ENCODE results near the gene CDT1.
"Not testable (repeated sequence)": the region's sequence is repeated elsewhere in the genome, so short reads cannot be mapped to it uniquely, and the experiment has no call there.

The CDT1 gene

DNA sequence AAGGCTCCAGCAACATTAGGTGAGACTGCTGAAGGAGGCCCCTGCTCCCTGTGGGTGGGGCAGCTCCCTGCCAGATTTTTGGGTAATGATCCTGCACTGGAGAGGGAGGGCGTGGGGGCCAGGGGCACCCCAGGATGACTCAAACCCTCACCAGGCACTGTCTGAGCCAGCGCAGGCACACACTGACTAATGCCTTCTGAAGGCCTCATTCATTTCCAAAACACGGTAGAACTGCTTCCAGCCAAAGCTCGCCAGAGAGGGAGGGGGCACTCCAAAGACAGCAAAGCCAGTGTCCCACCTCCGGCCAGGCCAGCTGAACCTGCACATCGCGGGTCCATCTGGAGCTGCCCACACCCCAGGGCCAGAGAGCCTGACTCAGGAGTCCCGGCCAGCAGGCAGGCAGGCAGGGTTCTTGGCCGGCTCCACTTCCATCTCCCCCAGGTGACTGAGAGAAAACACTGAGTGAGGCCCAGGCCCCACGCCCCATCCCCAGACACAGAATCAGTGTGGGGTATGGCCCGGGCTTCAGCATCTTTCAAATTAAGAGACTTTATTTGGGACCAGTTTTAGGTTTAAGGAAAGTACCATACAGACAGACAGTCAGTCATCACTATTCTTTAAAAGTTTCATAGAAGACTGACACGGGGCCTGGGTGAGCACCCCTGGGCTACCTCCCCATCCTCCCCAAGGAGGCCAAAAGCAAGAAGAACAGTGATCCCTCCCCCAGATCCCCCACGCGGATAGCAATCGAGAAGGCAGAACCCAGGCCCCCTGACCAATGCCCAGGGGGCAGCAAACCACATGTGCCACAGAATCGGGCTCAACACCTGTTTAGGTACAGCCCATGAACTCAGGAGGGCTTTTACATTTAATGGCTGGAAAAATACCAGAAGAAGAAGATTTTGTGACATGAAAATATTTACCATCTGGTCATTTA, 20.9 kb upstream of the CDT1 start:
- in situ Hi-C loops (cut with MboI; ENCODE audit: low sequenced_read_pairs), result no loop called here

DNA sequence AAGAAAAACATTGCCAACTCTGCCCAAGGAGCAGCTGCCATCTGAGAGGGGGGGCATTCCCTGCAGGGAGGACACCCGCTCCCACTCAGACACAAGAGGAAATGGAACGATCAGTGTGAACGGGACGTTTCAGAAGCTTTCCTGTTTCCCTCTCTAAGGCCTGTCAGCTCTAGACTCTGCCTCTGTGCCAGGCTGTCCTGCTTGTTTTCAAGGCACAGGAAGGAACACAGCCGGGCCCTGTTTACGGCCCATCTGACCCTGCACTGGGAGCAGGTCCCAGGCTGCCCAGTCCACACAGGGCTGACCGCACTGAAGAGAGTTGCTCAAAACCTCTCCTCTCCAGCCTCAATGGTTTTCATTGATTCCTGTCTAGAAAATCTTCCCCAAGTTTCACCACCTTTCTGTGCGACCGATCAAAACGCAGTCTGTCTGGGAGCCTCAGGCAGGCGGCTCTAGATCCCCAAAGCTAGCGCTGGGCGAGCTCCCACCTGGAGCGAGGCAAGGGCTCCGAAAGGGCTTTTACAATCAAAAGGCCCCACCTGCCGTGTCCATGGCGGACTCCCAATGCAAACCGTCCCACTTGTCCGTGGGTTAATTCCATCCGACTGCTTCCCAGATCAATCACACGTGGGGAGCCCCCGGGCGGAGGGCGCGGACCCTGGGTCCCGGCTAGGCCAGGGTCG, 20.1 kb upstream of the CDT1 start:
- in situ Hi-C loops (cut with MboI; ENCODE audit: low sequenced_read_pairs), result no loop called here

DNA sequence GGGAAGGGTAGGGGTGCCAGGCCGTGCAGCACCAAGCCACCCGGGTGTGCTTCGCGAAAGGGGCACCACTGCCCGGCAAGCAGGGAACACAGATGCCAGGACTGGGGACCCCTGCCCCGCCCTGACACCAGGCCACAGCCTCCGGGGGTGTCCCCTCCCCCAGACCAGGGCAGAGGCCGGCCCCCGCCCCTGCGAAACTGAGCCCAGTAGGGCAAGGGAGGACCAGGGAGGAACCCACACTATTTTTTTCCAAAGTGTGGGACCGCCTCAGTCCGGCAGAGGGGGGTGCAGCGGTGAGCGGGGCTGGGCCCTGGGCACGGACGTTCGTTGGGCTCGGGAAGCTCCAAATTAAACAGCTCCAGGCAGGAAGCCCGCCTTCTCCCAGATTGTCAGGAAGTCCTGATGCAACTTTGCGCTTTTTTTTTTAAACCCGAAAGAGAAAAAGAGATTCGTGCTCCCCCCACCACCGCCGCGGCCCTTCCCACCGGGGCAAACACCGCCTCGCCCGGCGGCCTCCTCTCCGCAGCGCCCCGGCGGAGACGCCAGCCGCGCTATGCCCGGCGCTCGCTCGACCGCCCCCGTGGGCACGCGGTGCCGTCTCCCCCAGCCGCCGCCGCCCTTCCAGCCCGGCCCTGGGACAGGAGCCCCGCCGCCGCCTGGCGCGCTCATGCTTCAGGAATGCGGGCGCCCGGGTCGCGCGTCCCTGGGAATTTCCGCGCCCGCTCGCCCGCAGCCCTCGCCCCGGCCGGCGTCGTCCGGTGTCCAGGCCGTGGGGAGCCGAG, 19.3 kb upstream of the CDT1 start:
- in situ Hi-C loops (cut with MboI; ENCODE audit: low sequenced_read_pairs), result no loop called here

DNA sequence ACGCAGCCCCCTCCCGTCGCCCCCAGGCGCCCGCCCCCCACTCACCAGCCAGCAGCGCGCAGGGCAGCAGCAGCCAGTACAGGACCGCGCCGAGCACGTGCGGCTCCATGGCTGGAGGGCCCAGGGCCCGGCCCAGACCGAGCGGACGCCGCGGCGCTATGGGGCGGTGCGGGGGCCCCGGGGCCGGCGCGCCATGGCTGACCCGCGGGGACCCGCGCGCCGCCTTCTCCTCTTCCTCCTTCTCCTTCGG, 18.8 kb upstream of the CDT1 start:
- in situ Hi-C loops (cut with MboI; ENCODE audit: low sequenced_read_pairs), result no loop called here

DNA sequence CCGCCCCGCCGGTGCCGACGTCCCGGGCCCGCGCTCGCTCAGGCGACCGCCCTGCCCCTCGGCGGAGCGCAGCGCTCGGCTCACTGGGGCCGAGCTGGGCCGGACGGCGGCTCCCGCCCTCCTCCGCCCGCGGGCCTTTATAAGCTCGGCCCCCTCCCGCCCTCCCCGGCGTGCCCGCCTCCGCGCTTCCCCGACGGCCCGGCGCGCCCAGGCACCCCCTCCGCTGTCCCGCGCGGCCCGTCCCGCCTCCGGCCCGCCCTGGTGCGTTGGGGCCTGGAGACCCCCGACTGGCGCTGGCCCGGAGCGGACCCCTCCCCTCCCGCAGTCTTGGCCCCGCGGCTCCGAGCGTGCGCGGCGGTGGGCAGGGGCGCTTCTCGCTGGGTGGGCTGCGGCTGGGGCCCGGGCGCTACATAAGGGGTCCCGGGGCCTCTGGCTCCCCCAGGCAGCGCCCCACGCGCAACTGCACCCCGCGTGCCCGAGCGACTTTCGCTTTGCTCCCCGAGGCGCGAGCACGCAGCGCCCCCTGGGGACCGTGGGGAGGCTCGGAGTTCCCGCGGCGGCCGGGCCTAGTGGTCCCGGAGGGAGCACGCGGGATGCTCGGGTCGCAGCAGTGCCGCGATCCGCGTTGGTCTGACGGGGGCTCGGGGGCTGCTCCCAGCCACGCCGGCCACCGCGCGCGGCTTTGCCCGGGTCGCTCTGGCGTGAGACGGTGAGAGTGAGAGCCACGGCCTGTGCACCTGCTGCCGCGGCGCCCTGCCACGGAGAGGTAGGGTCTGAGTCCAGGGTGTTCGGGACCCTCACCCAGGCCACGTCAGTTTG, 18.3 kb upstream of the CDT1 start, which contains the start of gene PIEZO1:
TSS of gene PIEZO1 (minus strand) at position 115 of the 819 bp plus-strand sequence. CDS start 256 bp downstream, outside the sequence.
- in situ Hi-C loops (cut with MboI; ENCODE audit: low sequenced_read_pairs), result no loop called here

DNA sequence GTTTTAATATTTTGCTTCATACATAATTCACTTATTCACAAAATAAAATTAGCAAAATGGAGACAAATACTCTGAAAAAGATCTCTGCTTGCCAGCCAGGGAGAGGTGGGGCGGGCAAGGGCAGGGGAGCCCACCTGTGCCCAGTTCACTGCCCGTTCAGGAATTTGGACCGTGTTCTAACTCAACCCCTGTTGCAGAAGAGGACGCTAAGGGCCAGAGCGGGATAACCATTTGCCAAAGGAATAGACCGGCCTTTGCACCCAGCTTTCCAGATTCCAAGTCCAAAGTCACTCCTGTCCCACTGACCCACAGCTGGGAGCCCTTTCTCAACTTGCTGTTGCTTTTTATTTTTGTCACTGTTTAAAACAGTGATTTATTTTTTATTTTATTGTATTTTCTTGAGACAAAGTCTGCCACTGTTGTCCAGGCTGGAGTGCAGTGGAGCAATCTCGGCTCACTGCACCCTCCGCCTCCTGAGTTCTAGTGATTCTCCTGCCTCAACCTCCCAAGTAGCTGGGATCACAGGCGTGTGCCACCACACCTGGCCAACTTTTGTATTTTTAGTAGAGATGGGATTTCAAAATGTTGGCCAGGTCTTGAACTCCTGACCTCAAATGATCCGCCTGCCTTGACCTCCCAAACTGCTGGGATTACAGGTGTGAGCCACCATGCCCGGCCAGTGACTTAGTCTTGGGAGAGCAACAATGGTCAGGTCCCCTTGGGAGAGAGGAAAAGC, 15.8 kb upstream of the CDT1 start:
- in situ Hi-C loops (cut with MboI; ENCODE audit: low sequenced_read_pairs), result no loop called here

DNA sequence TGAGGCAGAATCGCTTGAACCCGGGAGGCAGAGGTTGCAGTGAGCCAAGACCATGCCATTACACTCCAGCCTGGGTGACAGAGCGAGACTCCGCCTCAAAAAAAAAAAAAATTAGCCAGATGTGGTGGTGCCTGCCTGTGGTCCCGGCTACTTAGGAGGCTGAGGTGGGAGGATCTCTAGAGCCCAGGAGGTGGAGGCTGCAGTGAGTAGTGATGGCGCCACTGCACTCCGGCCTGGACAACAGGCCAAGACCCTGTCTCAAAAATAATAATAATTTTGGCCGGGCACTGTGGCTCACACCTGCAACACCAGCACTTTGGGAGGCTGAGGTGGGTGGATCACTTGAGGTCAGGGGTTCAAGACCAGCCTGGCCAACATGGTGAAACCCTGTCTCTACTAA, 14.8 kb upstream of the CDT1 start:
- in situ Hi-C loops (cut with MboI; ENCODE audit: low sequenced_read_pairs), result not testable (repeated sequence)

DNA sequence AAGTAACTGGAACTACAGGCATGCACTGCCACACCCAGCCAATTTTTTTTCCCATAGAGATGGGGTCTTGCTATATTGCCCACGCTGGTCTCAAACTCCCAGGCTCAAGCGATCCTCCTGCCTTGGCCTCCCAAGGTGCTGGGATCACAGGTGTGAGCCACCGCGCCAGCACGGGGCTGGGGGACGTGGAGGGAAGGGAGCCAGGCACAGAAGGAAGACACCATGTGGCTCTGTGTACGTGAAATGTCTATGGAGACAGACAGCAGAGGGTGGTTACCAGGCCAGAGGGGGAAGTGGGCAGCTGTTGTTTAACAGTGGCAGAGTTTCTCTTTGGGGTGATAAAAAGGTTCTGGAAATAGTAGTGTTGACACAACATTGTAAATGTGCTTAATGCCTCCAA, 14.0 kb upstream of the CDT1 start:
- in situ Hi-C loops (cut with MboI; ENCODE audit: low sequenced_read_pairs), result no loop called here

DNA sequence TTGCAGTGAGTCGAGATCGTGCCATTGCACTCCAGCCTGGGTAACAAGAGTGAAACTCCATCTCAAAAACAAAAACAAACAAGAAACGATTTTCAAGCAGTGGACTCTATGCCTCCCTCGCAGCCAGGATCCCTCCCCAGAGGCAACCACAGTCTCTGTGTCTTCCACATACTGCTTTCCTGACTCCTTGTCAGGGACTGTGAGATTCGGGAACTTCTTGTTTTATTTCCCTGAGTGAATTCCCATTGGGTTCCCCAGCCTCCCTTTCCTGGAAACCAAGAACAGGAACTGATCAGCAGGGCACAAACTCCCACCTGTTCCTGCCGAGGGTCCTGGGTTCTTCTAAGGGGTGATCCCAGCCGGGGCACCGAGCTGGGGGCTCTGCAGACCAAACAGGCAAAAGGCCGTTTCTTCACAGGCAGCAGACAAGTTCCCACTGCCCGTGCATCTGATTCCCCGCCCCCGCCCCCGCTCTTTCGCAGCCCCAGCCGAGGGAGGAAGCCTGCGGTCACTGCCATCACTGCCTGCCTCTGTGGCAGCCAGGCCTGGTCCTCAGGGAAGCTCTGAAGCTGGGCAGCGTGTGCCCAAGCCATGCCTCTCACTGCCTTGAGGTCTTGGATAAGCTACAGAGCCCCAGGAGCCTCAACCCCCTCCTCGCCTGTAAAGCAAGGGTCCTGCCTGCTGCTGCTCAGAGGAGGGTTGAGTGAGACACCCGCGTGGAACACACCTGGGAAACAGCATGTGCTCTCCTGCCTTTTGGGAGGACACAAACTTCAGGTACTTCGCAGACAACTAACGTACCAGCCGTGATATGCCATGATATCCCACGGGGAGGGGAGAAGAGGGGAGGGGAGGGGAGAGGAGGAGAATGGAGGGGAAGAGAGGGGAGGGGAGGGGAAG, 13.0 kb upstream of the CDT1 start:
- in situ Hi-C loops (cut with MboI; ENCODE audit: low sequenced_read_pairs), result no loop called here

DNA sequence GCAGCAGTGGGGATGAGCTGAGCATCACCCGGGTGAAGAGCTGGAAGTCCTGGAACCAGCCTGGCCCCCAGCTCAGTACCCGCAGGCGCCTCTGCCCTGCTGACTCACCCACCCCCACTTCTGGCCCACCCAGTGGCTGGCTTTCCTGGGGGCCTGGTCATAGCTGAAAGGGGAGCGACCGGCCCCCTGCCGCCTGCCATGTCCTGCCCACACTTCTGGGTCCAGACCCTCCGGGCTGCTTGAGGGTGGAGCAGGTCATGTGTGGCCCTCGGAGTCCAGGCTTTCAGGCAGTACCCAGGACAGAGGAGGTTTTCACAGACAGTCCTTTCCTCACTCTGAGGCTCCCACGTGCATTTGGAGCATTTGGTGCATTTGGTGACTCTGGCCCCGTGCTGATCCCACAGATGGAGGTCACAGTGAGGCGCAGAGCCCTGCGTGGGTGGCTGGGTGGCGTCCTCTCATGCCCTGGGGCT, 11.5 kb upstream of the CDT1 start:
- in situ Hi-C loops (cut with MboI; ENCODE audit: low sequenced_read_pairs), result no loop called here

DNA sequence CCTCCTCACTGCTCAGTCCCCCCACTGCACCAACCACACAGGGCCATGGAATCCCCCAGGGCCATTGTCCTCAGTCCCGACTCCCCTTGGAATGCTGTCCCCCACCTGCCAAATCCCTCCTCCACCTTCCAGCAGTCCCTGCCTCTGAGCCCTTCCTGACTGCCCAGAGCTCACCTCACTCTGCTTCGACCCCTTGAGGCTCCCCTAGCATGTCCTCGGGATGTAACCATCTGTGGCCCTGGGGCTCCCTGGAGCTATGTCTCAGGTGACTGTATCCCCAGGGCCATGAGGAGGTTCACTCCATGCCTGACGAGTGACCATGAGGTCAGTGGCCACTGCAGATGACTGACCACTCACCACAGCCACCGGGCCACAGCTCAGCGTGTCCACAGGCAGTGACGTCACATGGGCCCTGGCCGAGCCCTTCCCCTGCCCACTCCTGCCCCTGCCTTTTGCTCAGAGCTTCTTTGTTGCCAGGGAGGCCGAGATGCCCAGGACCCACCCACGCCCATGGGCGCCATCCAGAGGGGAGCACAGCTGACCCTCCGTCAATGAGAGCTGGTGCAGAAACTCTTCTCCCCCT, 10.8 kb upstream of the CDT1 start:
- in situ Hi-C loops (cut with MboI; ENCODE audit: low sequenced_read_pairs), result no loop called here

DNA sequence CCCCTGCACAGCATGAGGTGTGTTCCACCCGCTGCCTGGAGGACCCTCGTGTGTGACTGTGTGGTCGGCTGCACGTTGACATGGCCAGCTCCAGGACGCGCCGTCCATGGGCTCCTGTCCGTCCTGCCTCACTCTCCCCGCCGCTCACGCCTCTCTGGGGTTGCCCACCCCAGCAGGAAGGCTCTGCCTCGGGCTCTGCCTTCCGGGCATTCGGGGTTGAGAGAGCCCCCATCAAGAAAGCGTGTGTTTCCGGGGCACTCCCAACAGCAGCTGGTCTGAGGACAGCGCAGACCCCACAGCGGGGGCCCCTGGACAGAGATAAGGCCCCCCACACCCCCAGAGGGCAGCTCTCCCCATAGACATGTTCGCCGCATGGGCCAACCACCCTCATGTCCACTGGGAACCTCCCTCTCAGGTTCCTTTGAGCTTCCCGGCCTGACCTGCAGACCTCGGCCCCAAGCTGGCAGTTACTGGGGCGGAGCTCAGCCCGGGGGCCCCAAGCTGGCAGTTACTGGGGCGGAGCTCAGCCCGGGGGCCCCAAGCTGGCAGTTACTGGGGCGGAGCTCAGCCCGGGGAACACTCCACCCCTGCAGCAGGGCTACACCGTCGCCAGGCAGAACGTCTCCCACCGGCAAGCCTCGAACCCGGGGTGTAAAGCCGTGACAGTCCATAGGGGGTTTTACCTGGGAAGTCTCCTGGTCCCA, 10.2 kb upstream of the CDT1 start:
- in situ Hi-C loops (cut with MboI; ENCODE audit: low sequenced_read_pairs), result no loop called here

DNA sequence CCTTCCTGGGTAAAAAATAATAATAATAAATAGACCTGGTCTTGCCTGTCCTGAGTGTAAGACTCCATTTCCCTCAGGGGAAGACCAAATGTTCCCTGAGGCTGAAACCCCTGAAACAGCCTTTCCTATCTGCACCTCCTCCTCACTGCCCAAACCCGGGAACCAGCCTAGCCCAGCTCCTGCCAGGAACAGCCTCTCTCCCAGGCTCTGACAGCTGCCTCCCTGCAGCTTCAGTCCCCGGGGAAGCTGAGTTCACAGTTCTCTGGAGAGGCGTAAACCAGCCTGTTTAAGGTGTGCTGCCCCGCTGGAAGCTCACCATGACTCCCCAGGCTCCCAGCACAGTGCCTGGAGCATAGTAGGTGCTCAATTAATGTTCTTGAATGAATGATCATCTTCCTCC, 7.3 kb upstream of the CDT1 start:
- in situ Hi-C loops (cut with MboI; ENCODE audit: low sequenced_read_pairs), result no loop called here

DNA sequence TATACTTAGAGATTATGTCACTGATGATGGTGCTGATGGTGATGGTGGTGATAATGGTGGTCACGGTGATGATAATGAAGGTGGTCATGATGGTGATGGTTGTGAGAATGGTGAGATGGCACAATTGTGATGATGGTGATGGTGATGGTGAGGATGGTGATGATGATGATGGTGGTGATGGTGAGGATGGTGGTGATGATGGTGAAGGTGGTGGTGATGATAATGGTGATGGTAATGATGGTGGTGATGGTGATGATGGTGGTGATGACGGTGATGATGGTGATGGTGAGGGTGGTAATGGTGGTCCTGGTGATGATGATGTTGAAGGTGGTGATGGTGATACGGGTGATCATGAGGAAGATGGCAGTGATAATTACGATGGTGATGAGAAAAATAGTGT, 5.5 kb upstream of the CDT1 start:
- in situ Hi-C loops (cut with MboI; ENCODE audit: low sequenced_read_pairs), result no loop called here

DNA sequence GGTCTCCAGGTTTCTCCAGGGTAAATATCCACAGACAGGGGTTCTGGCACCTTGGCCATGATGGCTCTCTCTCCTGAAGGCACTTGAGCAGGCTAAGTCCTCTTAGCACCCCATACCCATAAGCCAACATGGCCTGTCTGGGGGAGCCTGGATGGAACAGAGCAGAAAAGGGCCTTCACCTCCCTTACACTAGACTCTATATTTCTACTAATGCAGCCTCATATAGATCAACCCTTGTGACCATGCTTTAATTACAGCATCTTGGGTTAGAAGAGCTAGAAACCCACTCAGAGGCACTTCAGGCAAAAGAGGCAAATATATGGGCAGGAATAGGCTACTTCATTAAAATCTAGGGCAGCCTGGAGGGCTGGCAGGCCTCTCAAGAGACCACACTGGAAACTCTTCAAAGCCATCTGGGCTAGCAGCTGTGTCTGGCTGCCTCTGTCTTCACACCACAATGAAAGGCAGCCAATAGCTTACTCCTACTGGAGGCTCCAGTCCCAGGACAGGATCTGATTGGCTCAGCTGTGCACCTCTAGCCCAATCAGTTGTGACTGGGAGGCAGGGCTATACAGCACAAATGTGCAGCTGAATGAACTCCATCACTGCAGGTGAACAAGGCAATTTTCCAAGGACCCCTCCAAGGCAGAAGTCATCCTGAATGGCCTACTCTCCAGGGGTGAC, 4.7 kb upstream of the CDT1 start:
- in situ Hi-C loops (cut with MboI; ENCODE audit: low sequenced_read_pairs), result no loop called here

DNA sequence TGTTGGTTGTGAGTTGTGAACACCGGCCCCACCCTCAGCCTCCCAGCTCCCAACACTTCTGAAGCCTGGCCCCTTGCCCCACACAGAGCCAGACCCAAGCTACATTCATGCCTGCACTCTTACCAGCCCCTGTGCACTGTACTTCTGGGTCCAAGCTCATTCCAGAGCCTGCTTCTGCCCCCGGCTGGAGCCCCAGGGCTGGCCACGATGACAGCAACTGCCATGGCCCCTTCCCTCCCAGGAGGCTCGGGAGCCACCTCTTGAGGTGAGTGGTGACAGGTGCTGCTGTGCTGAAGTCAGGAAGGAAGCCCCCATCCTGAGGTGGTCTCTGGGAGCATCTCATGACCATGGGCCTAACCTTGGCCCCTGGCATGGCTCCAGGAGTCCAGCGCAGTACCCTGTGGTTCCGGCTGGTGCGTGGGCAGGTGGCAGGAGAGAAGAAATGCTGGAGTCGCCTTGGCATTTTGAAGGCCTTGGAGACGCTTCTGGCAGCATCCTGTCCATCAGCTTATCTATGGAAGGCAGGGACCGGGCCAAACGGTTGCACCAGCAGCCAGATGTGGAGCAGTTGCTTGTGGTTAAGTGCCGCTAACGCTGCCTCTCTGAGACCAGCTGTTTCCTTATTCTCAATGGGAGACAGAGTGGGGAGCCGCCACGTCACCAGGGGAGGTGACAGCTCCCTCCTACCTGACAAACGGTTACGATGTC, 3.9 kb upstream of the CDT1 start:
- in situ Hi-C loops (cut with MboI; ENCODE audit: low sequenced_read_pairs), result no loop called here

DNA sequence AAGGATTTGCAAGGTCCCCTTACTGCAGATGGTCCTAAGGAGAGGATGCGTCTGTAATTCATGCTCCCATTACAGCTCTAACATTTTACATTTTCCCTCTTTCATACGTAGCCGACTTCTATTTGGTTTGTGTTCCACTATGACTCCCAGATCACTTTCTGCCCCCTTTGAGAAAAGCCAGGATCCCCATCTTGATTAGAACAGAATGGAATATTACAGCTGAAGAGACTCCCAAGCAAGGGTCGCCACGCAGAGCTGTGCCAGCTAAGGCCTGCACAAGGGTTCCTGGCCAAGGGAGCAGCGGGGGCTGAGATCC, 3.4 kb upstream of the CDT1 start:
- in situ Hi-C loops (cut with MboI; ENCODE audit: low sequenced_read_pairs), result no loop called here
